Activated effector memory CD4-positive, alpha-beta T cell treated with anti-CD3 and anti-CD28 coated beads, Interleukin-2, amount 50 U/mL, for 16 hours (primary cell): ENCODE measurements around the gene CD300LD.

Source experiments
- DNase-seq: peaks from one replicate; pipeline ENCODE4 v3.0.0-alpha.2; 2020

CD300LD gene

DNA sequence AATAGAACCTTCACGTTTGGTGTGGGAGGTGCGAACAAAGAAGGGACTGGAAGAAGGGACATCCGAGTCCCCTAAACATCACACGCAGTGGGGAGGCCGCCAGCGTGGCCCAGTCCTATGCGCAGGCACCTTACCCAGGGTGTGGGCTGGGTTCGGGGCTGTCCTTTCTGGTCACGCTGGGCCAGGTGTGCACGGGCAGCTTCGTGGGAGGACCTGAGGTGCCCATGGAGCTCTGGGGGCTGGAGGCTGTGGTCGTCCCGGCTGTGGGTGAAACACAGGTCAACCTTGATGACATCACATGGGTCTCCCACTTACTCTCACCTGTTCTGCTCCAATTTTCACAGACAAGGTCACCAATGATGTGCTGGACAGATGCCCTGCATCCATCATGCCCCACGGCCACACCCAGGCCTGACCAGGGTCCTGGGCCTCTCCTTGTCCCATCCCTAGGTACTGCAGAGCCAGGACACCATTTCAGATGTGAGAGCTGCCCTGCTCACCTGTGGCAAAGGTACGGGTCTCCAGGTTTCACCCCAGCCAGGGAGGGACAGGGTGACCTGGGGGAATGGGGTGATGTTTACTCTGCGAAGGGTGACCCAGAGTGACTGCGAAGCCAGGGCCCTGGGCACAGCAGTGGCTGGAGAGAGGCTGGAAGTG, 49.2 kb downstream of the CD300LD start:
- DNase-seq, result no peak

DNA sequence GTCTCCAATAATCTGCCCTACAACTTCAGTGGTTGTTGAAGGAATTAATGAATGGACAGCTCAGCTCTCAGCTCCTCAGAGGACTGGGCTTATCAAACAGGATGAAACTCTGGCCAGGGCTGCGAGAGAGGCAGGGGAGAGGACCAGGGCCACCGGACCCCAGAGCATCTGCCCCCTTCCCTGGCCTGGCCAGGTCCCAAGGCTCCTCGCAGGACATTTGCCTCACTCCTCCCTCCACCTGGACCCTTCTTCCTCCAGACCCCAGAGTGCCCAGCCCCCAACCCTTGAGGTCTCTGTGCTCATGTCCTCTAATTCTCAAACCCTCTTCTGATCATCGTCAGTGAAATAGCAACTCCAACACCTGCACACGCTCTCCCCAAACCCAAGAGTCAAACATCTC, 49.9 kb downstream of the CD300LD start:
- peak; percentile 2 for DNase-seq

DNA sequence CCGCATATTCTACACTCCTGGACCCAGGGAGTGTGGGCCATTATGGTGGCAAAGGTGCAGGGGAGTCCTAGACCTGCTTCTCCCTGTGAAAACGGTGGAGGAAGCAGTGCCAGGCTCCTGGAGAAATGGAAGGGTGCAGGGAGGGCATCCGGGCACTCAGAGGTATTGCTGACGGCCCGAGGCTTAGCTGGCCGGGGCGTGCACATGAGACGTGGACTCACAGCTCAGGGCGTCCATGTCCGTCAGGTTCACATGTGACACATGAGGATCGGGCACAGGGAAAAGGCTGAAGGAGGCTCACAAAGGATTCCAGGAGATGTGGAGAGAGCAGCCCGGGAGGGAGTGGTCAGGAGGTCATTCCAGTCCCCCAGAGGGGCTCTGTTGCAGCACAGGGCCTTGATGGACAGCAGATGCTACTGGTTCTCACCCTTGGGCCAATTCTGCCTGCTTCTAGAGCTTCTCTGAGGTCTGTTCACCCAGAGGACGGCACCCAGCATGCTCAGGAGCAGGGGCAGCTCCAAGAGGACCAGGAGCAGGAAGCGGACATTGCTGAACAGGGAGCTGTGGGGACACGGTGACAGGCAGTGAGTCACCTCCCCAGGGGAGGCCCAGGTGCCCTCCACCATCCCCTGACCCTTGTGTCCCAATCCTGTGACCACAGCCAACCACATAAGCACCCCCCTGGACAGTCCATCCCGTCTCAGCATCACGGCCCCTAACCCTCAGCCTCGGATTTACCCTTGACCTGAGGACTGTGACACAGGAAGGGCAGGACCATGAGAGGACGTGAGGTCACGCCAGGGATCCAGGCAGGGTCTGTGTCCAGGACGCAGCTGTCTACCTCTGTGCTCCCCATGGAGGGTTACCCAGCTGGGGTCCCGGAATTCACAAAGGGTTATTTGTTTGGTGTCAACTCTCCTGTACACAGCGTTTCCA, 50.6 kb downstream of the CD300LD start:
- peak; percentile 44 for DNase-seq

DNA sequence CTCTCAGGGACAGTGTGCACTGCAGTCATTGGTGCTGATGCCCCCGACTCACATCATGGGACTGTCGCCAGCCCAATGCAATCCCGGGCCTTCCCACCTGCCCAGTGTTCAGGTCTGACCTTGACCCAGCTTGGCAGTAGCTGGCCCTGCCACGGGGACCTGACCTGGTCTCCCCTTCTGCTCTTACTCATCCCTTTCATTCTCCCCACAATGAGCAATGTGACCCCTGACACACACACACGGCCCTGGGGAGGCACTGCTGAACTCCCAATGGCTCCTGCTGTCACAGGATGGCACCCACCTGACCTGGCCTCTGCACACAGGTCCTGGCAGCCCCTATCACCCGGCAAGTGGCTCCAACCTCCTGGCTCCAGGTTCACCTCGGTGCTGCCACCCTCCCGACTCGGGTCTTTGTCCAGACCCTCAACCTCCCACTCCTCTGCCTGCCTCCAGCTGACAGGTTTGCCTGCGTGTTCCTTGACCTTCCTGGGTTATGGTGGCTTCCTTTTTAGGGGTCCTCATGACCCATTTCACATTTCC, 52.7 kb downstream of the CD300LD start:
- no peak for DNase-seq

DNA sequence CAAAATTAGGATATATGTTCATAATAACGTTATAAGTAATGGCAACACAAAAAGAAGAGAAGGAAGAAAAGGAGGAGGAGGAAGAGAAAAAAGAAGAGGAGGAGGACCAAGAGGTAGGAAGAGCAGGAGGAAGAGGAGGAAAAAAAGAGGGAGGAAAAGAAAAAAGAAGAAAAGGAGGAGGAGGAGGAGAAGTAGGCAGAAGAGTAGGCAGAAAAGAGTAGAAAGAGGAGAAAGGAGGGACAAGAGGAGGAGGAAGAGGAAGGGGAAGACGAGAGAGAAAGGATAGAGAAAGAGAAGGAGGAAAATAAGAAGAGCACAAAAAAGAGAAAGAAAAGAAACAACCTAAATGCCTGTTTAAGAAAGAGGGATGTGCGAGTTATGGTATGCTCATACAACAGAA, 55.2 kb downstream of the CD300LD start:
- DNase-seq, result no peak

DNA sequence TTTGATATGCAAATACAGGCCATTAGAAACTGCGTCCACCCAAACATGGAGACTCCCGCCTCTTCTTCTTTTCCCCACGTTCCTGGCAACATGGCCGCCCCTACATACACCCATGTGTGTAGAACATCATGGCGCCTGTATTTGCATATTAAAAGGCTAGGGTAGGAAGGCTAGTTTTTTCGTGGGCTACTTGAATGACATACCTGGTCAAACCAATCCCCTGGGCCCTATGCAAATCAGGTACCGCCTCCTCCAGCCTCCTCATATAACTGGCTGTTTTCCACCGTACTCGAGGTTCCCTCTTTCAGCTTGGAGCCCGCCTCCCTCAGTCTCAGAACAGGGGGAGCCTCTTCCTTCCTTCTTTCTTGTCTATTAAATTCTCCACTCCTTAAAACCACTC, 60.0 kb downstream of the CD300LD start:
- peak; percentile 12 for DNase-seq

DNA sequence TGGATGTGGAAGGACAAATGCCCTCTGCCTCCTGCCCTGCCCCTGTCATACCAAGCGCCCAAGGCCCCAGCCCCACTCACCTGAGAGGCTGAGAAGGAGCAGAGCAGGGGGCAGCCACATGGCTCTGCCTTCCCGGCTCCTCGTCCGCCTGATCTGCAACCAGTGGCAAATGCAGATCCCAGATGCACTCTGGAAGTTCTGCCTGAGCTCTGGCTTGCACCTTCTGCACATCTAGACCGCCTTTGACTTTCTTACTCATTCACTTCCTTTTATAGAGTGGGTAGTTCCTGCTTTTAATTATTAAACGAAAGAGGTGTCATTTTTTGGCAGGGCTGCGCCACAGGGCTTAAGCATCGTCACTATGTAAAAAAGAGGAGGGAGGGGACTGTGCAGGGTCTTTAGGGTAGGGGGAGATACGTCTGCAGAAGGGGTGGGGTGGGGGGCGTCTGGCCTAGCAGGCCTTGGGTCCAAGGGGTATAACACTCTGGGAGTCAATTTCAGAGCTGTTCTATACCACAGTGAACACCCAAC, 60.8 kb downstream of the CD300LD start, which contains the start of gene CD300LB:
TSS of gene CD300LB (minus strand) at position 245 of the 531 bp plus-strand sequence. CDS start at position 120, 125 bp downstream.
- peak; percentile 55 for DNase-seq

DNA sequence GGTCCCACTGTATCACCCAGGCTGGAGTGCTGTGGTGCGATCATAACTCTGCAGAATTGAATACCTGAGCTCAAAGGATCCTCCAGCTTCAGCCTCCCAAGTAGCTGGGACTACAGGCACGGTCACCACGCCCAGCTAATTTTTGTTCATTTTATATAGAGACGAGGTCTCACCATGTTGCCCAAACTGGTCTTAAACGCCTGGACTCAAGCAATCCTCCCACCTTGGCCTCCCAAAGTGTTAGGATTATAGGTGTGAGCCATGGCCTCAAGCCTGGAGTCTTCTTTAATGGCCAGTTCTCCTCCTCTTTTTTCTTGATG, 61.3 kb downstream of the CD300LD start:
- DNase-seq, result no peak
